Measurements from ENCODE around the gene TMEM184B.

TMEM184B gene

DNA sequence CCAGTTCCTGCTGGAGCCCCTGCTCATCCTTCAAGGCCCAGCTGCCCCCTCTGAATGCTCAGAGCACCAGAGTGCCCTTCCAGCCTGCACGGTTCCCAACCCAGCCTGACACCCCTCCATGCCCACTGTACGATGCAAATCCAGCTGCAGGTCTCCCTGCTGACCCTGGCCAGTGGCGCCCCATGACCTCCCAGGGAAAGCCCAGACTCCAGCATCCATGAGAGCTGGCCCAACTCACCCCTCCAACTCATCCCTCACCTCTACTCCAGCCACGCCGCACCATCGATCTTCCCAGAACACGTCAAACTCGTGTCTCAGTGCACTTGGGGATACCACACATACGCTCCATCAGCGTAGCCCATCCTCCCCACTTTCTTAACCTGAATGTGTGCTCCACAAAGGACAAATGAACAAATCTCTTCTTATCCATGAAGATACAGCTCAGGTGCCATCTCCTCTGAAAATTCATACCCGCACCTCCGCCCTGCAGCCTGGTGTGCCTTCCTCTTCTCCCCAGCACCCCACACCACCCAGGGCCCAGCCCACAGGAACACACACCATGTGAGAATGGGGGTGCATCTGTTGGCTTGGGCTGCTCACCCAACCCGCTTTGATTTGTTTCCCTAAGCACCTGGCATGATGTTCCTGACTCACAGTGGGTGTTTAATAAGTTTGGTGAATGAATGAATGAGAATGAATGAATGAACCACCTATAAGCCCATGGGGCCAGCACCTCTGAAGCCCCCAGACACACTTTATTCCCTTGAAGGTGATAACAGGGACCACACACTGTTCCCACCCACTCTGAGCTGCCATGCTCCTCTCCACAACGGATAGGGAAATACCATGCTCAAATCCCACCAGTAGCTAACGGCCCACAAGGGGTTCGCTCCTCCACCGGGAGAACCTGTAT lies 97.3 kb downstream of the TMEM184B start:
- DNase-seq, result no peak

GRCh38 chr22:38174626-38175025 lies 98.2 kb downstream of the TMEM184B start:
- no peak for DNase-seq

DNA sequence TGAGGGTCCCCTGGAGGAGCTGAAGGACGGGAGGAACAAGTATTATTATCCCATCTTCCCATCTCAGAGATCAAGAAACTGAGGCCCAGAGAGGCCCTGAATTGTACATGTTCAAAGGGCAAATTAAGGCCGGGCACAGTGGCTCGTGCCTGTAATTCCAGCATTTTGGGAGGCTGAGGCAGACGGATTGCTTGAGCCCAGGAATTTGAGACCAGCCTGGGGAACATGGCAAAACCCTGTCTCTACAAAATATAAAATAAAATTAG lies 99.2 kb downstream of the TMEM184B start:
- DNase-seq, result no peak

- no peak for DNase-seq
These were observed 99.8 kb downstream of the TMEM184B start for GRCh38 chr22:38172832-38173640.

GRCh38 chr22:38171927-38172831 lies 100.6 kb downstream of the TMEM184B start:
- DNase-seq, result no peak

- DNase-seq, result no peak
These were observed 102.3 kb downstream of the TMEM184B start for GRCh38 chr22:38170469-38170868.
